DND-41 (cell line): ENCODE results near the gene GGNBP2.

Experiments
- ATAC-seq: fragments of 200-7000 bp; cut with Tn5 transposase; 3 replicates; pipeline ENCODE4 v1.9.1; 2021; ENCODE audit warnings: low read depth; ENCODE audit not compliant: insufficient read depth
- DNase-seq: peaks from one replicate; pipeline ENCODE4 v3.0.0-alpha.2; 2020
- H2AFZ ChIP-seq: 2 replicates; pipeline ENCODE4 v1.6.0; 2012; ENCODE audit warnings: low read depth, low read length
- H3K27ac ChIP-seq: 2 replicates; pipeline ENCODE4 v1.5.1; 2012; ENCODE audit warnings: low read length, inconsistent platforms
- H3K27me3 ChIP-seq: fragments of 200-600 bp; sonication (generic); 2 replicates; pipeline ENCODE4 v1.6.0; 2012; ENCODE audit warnings: low read length, mild to moderate bottlenecking, inconsistent platforms; ENCODE audit not compliant: insufficient read depth, poor library complexity
- H3K36me3 ChIP-seq: 2 replicates; pipeline ENCODE4 v1.5.1; 2012; ENCODE audit warnings: low read length, inconsistent platforms; ENCODE audit not compliant: insufficient read depth
- H3K4me1 ChIP-seq: 2 replicates; pipeline ENCODE4 v1.5.1; 2012; ENCODE audit warnings: mild to moderate bottlenecking, low read length; ENCODE audit not compliant: insufficient read depth
- H3K4me2 ChIP-seq: 2 replicates; pipeline ENCODE4 v1.6.0; 2012; ENCODE audit warnings: mild to moderate bottlenecking, moderate library complexity, low read length, inconsistent platforms; ENCODE audit not compliant: insufficient read depth
- H3K4me3 ChIP-seq, 2 experiments: fragments of 200-600 bp in 1 of 2; shearing (Covaris generic) in 1 of 2; 2 replicates each; pipeline ENCODE4 v1.5.1; 2012 to 2016; ENCODE audit warnings: inconsistent platforms in 2 of 2, low read length in 2 of 2, mild to moderate bottlenecking in 2 of 2, low read depth in 1 of 2, moderate library complexity in 1 of 2
- H3K79me2 ChIP-seq: 2 replicates; pipeline ENCODE4 v1.6.0; 2012; ENCODE audit warnings: low read length, inconsistent platforms; ENCODE audit not compliant: insufficient read depth
- H3K9ac ChIP-seq: 2 replicates; pipeline ENCODE4 v1.6.0; 2012; ENCODE audit warnings: low read depth, mild to moderate bottlenecking, inconsistent platforms, low read length, moderate library complexity
- H3K9me3 ChIP-seq: 2 replicates; pipeline ENCODE4 v1.5.1; 2012; ENCODE audit warnings: low read length, moderate library complexity, mild to moderate bottlenecking, inconsistent platforms; ENCODE audit not compliant: insufficient read depth, severe bottlenecking
- H4K20me1 ChIP-seq: 2 replicates; pipeline ENCODE4 v1.6.0; 2012; ENCODE audit warnings: low read length; ENCODE audit not compliant: insufficient read depth
- CTCF ChIP-seq: IDR thresholded peaks from 2 replicates; pipeline ENCODE4 v1.5.1; 2012; ENCODE audit warnings: borderline replicate concordance, low read length, moderate library complexity, mild to moderate bottlenecking; ENCODE audit not compliant: poor library complexity, severe bottlenecking; ENCODE audit errors: extremely low read depth
- EZH2 ChIP-seq: IDR thresholded peaks from 3 replicates; pipeline ENCODE4 v1.6.1; 2012; ENCODE audit warnings: borderline replicate concordance, low read depth, mild to moderate bottlenecking, moderate library complexity, low read length, inconsistent platforms; ENCODE audit not compliant: severe bottlenecking

GGNBP2 gene

GRCh38 chr17:36550491-36551417 is 6.0 kb downstream of the GGNBP2 start:
- H3K36me3 ChIP-seq, result peaks cover 72% of the 10 kb centered on the region
- no peak overlapping the region for H2AFZ ChIP-seq
- no peak overlapping the region for H3K27ac ChIP-seq
- peaks cover 100% of the 10 kb centered on the region for H3K79me2 ChIP-seq
- no peak for DNase-seq
- no peak overlapping the region for H3K4me2 ChIP-seq
- H4K20me1 ChIP-seq, result peaks cover 68% of the 10 kb centered on the region
- no peak for ATAC-seq
- H3K9ac ChIP-seq, result no peak overlapping the region
- no peaks in the 10 kb centered on the region for H3K9me3 ChIP-seq
- H3K27me3 ChIP-seq, result no peaks in the 10 kb centered on the region
- peaks cover 38% of the 10 kb centered on the region for H3K4me1 ChIP-seq
- no peak overlapping the region for H3K4me3 ChIP-seq
- TF ChIP-seq CTCF (no peak), EZH2 (no peak)

GRCh38 chr17:36553459-36553858 is 8.7 kb downstream of the GGNBP2 start:
- H3K27ac ChIP-seq, result no peak overlapping the region
- H3K79me2 ChIP-seq, result peaks cover 96% of the 10 kb centered on the region
- H3K9ac ChIP-seq, result no peak overlapping the region
- peaks cover 75% of the 10 kb centered on the region for H3K36me3 ChIP-seq
- H3K27me3 ChIP-seq, result no peaks in the 10 kb centered on the region
- peaks cover 53% of the 10 kb centered on the region for H4K20me1 ChIP-seq
- no peak for ATAC-seq
- no peak overlapping the region for H2AFZ ChIP-seq
- no peak for DNase-seq
- no peaks in the 10 kb centered on the region for H3K9me3 ChIP-seq
- H3K4me3 ChIP-seq, result no peak overlapping the region
- peaks cover 17% of the 10 kb centered on the region; the same call in 1 of the 2 replicates for H3K4me1 ChIP-seq
- no peak overlapping the region for H3K4me2 ChIP-seq
- TF ChIP-seq EZH2, result no peak
- TF ChIP-seq CTCF, result no peak

GRCh38 chr17:36566081-36566480 is 21.4 kb downstream of the GGNBP2 start:
- Histone ChIP-seq H3K4me1 (no peaks in the 10 kb centered on the region), H3K9ac (no peak overlapping the region), H4K20me1 (peaks cover 24% of the 10 kb centered on the region; the same call in 1 of the 2 replicates), H3K4me2 (no peak overlapping the region), H3K27me3 (no peaks in the 10 kb centered on the region), H3K4me3 (no peak overlapping the region), H3K36me3 (peaks cover 94% of the 10 kb centered on the region), H3K9me3 (no peaks in the 10 kb centered on the region), H3K27ac (no peak overlapping the region), H2AFZ (no peak overlapping the region), H3K79me2 (peaks cover 78% of the 10 kb centered on the region)
- no peak for TF ChIP-seq EZH2
- no peak for TF ChIP-seq CTCF
- ATAC-seq, result no peak
- no peak for DNase-seq
